ENCODE data around the gene HYOU1.
"Not testable (repeated sequence)": the region's sequence is repeated elsewhere in the genome, so short reads cannot be mapped to it uniquely, and the experiment has no call there.

Gene HYOU1

DNA sequence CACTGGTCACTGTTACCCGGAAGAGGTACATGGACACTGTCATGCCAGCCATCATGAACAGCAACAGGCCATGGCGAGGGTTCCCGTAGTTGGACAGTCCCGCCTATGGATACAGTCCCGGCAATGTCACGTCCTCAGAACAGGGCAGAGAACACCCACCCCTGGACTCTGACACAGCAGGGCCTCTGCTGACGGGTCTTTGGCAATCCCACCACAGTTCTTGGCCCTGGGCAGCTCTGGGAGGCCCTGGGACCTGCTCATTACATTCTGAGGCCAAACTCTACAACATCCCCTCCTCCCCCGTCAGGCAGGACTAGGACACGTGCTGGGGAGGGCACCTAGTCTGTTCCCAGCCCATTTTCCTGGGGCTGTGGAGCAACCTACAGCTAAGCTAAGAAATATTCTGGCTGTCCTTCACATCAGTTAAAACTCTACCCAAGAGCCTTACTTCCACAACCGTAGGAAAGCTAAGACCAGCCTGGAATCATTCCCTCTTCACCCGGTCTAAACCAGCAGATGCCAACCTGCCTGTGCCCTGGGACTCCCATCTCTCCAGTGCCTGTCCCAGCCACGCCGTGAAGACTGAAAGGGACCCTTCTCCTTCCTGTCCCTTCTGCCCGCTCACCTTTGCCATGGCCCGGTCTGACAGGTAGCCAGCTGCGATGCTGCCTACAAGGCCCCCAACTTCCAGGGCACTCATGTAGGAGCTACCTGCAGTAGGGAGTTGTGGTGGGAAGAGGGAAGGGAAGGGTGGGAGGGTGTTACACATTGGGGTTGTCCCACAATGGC is 30.8 kb downstream of the HYOU1 start:
- peaks cover 4 to 19% of the 10 kb centered on the region in 2 donors for H3K4me1 ChIP-seq (ENCODE audit: control insufficient read depth in 1 of 2, insufficient read depth in 2 of 2, low read length in 2 of 2)
- peaks cover 25 to 51% of the 10 kb centered on the region in 2 donors for H3K36me3 ChIP-seq (ENCODE audit: control insufficient read depth in 1 of 2, insufficient read depth in 2 of 2, low read length in 2 of 2)
- no peaks in the 10 kb centered on the region for H3K27me3 ChIP-seq (ENCODE audit: low read depth, low read length)
- H3K4me3 ChIP-seq (ENCODE audit: low read depth in 1 of 2, low read length in 2 of 2) = peak overlapping the region in 1 of 2 donors; percentile 8
- H3K9me3 ChIP-seq (ENCODE audit: control insufficient read depth in 1 of 2, low read length in 2 of 2) = no peaks in the 10 kb centered on the region
- peak overlapping the region; percentile 26 for H3K27ac ChIP-seq (ENCODE audit: low read length)

DNA sequence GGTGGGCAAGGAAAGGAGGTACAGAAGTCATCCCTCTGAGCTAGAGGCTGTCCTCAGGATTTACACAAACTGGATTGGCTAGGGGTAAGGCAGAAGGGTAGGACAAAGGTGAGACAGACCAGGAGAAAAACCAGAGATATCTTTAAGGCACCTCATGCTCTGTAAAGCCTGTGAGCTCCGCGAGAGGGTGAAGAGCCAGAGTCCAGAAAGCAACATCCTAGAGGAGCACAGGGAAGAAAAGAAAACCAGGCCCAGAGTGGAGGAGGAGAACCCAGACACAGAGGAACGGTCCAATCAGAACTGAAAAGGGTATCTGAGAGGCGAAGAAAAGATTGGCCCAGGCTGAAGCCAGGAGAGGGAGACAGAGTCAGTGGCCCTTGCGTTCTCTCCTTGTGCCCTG is 31.5 kb downstream of the HYOU1 start:
- Histone ChIP-seq H3K36me3 (ENCODE audit: control insufficient read depth in 1 of 2, insufficient read depth in 2 of 2, low read length in 2 of 2) (peaks cover 27 to 56% of the 10 kb centered on the region in 2 donors), H3K27ac (ENCODE audit: low read length) (no peak overlapping the region), H3K4me3 (ENCODE audit: low read depth in 1 of 2, low read length in 2 of 2) (peak overlapping the region in 1 of 2 donors; percentile 8), H3K27me3 (ENCODE audit: low read depth, low read length) (no peaks in the 10 kb centered on the region), H3K9me3 (ENCODE audit: control insufficient read depth in 1 of 2, low read length in 2 of 2) (no peaks in the 10 kb centered on the region), H3K4me1 (ENCODE audit: control insufficient read depth in 1 of 2, insufficient read depth in 2 of 2, low read length in 2 of 2) (peaks cover 5 to 22% of the 10 kb centered on the region in 2 donors)

DNA sequence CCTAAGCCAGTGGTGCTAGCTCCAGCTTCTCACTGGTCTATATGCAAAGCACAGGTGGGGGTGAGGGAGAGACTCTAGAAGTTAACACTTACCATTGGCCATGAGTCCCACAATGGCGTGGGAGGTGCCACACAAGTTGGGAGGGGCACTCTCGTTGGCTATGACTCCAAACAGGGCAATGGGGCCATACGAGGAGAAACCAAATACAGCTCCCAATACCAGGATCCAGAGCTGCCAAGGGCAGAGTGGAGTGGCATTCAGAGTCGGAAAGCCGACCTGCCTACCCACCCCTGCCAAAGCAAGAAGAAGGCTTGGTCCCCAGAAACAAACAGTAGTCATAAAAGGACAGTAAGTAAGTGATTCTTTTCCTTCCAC is 31.9 kb downstream of the HYOU1 start:
- no peak overlapping the region for H3K4me3 ChIP-seq (ENCODE audit: low read depth in 1 of 2, low read length in 2 of 2)
- no peaks in the 10 kb centered on the region for H3K27me3 ChIP-seq (ENCODE audit: low read depth, low read length)
- H3K36me3 ChIP-seq (ENCODE audit: control insufficient read depth in 1 of 2, insufficient read depth in 2 of 2, low read length in 2 of 2) = peaks cover 29 to 56% of the 10 kb centered on the region in 2 donors
- H3K4me1 ChIP-seq (ENCODE audit: control insufficient read depth in 1 of 2, insufficient read depth in 2 of 2, low read length in 2 of 2) = peaks cover 6 to 26% of the 10 kb centered on the region in 2 donors
- peak overlapping the region; percentile 22 for H3K27ac ChIP-seq (ENCODE audit: low read length)
- H3K9me3 ChIP-seq (ENCODE audit: control insufficient read depth in 1 of 2, low read length in 2 of 2) = no peaks in the 10 kb centered on the region

DNA sequence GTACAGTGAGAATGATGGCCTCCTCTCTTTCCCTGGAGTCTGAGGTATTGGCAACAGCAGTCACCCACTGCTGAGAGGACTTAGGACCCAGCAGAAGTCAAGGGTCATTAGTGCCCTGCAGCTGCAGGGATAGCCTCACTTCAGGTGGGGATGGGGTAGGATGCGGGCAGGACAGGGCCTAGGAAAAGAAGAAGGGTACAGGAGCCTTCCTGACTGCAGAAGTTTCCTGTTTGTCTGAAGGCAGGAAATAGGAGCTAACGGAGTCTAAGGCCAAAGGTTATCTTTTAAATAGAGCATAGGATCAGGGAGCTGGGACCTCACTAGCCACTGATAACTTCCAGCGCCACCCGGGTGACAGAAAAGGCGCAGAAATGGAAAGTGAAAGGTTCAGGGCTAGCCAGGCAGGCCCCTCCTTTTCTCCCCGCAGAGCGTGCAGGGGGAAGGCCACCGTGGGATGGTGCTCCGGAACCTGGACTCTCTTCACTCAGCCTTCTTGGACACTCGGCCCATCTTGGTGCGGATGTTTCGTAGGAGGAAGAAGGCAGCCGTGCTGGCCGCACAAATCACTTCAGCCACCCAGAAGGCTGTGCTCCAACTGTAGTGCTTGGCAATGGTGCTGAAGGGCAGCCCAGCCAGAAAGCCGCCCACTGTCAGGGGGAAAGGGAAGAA is 32.4 kb downstream of the HYOU1 start:
- no peaks in the 10 kb centered on the region for H3K27me3 ChIP-seq (ENCODE audit: low read depth, low read length)
- peaks cover 11 to 26% of the 10 kb centered on the region in 2 donors for H3K4me1 ChIP-seq (ENCODE audit: control insufficient read depth in 1 of 2, insufficient read depth in 2 of 2, low read length in 2 of 2)
- H3K36me3 ChIP-seq (ENCODE audit: control insufficient read depth in 1 of 2, insufficient read depth in 2 of 2, low read length in 2 of 2) = peaks cover 32 to 56% of the 10 kb centered on the region in 2 donors
- H3K9me3 ChIP-seq (ENCODE audit: control insufficient read depth in 1 of 2, low read length in 2 of 2) = no peaks in the 10 kb centered on the region
- peak overlapping the region; percentile 25 for H3K27ac ChIP-seq (ENCODE audit: low read length)
- no peak overlapping the region for H3K4me3 ChIP-seq (ENCODE audit: low read depth in 1 of 2, low read length in 2 of 2)

DNA sequence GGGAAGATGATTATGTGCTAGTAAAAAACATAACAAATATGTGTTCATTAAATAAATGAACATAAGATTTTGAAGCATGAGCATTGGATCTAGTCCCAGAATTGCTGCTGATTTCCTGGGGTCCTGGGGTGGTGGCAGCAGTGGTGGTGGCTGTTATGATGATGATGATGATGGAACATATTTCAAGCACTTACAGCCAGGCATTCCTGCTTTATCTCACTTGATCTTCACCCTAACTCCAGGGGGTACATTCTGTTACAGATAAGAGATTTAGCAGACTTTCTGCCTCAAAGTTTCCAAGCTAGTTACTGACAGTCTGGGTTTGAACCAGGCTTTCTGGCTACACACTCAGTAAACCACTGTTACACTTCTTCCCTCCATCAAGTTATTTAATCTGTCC is 33.3 kb downstream of the HYOU1 start:
- H3K27ac ChIP-seq (ENCODE audit: low read length) = no peak overlapping the region
- peaks cover 32 to 56% of the 10 kb centered on the region in 2 donors for H3K36me3 ChIP-seq (ENCODE audit: control insufficient read depth in 1 of 2, insufficient read depth in 2 of 2, low read length in 2 of 2)
- peaks cover 11 to 20% of the 10 kb centered on the region in 2 donors for H3K4me1 ChIP-seq (ENCODE audit: control insufficient read depth in 1 of 2, insufficient read depth in 2 of 2, low read length in 2 of 2)
- H3K27me3 ChIP-seq (ENCODE audit: low read depth, low read length) = no peaks in the 10 kb centered on the region
- H3K4me3 ChIP-seq (ENCODE audit: low read depth in 1 of 2, low read length in 2 of 2) = no peak overlapping the region
- H3K9me3 ChIP-seq (ENCODE audit: control insufficient read depth in 1 of 2, low read length in 2 of 2) = no peaks in the 10 kb centered on the region

DNA sequence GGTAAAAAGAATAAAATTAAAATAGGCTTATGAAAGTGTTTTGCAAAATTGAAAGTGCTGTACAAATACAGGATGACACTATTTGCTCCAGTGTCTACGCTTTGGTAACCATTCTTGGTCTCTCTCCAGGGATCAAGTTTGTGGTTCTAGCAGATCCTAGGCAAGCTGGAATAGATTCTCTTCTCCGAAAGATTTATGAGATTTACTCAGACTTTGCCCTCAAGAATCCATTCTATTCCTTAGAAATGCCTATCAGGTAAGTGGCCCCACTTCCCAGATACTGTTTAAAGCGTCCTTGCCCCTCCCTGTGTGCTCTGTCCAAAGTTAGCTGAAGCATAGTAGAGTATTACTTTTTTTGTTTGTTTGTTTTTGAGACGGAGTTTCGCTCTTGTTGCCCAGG is 35.4 kb downstream of the HYOU1 start:
- peaks cover 34 to 48% of the 10 kb centered on the region in 2 donors for H3K36me3 ChIP-seq (ENCODE audit: control insufficient read depth in 1 of 2, insufficient read depth in 2 of 2, low read length in 2 of 2)
- no peaks in the 10 kb centered on the region for H3K27me3 ChIP-seq (ENCODE audit: low read depth, low read length)
- no peaks in the 10 kb centered on the region for H3K9me3 ChIP-seq (ENCODE audit: control insufficient read depth in 1 of 2, low read length in 2 of 2)
- H3K4me3 ChIP-seq (ENCODE audit: low read depth in 1 of 2, low read length in 2 of 2) = no peak overlapping the region
- peaks cover 11 to 29% of the 10 kb centered on the region in 2 donors for H3K4me1 ChIP-seq (ENCODE audit: control insufficient read depth in 1 of 2, insufficient read depth in 2 of 2, low read length in 2 of 2)
- H3K27ac ChIP-seq (ENCODE audit: low read length) = no peak overlapping the region

DNA sequence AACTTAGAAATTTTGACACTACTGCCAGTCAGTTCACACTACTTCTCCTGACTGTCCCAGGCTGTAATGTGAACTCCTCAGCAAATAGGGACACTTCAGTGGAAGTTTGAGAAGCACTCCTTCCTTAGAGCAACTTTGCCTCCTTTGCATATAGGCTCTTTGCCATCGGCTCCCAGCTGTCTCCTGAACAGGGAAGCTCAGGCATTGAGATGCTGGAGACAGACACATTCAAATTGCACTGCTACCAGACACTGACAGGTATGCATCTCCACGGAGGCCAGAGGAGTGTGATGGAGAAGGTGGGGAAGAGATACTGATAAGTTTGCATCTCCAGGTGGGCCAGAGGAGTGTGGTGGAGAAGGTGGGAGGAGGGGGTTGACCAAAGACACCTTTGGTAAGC is 37.0 kb downstream of the HYOU1 start:
- H3K4me3 ChIP-seq (ENCODE audit: low read depth in 1 of 2, low read length in 2 of 2) = peak overlapping the region; percentile 88 to 99
- H3K36me3 ChIP-seq (ENCODE audit: control insufficient read depth in 1 of 2, insufficient read depth in 2 of 2, low read length in 2 of 2) = peaks cover 42 to 46% of the 10 kb centered on the region in 2 donors
- peaks cover 11 to 40% of the 10 kb centered on the region in 2 donors for H3K4me1 ChIP-seq (ENCODE audit: control insufficient read depth in 1 of 2, insufficient read depth in 2 of 2, low read length in 2 of 2)

DNA sequence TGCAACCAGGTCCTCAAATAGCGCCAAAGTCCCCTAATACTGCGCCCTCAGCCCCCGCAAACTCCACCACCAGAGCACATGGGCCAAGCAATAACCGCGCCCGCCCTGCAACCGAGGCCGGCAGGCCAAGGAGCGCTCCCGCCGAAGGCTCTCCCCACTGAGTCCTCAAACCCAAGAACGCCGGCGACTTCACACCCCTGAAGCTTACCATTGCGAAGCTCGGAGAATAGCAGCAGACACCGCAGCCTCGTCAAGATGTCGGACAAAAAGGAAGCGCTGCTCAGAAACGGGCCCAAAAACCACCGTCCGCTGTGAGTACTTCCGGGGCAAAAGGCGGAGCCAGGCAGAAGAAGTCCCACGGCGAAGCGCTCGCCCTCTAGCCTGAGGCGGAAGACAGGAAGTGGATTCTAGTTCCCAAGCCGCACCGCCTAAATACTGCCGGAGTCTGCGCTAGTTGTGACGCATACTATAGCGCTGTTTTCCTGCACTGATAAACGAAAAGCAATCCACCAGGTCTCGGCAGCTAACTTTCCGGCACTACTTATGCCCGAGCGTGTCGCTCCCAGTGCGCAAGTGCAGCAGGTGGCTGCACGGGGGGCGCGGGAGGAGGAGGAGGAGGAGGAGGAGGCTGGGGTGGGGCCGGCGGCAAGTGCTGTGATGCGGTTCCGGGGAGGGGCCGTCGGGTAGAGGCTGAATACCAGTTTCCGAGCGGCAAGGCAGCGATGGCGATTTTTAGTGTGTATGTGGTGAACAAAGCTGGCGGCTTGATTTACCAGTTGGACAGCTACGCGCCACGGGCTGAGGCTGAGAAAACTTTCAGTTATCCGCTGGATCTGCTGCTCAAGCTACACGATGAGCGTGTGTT is 38.7 kb downstream of the HYOU1 start, which contains the start of the genes RPS25 and TRAPPC4:
Gene RPS25, minus strand, starts transcription at position 270 of the 865 bp plus-strand sequence. Its CDS starts 59 bp downstream, at position 211.
Gene TRAPPC4, plus strand, starts transcription at position 693 of the 865 bp plus-strand sequence. Its CDS starts 30 bp downstream, at position 723.
- Histone ChIP-seq H3K27ac (ENCODE audit: low read length) (peak within 1 kb of the TSS; percentile 89), H3K36me3 (ENCODE audit: control insufficient read depth in 1 of 2, insufficient read depth in 2 of 2, low read length in 2 of 2) (peaks cover 42 to 47% of the 10 kb centered on the region in 2 donors), H3K9me3 (ENCODE audit: control insufficient read depth in 1 of 2, low read length in 2 of 2) (no peaks in the 10 kb centered on the region), H3K4me3 (ENCODE audit: low read depth in 1 of 2, low read length in 2 of 2) (peak within 1 kb of the TSS; percentile 88 to 99), H3K27me3 (ENCODE audit: low read depth, low read length) (no peaks in the 10 kb centered on the region), H3K4me1 (ENCODE audit: control insufficient read depth in 1 of 2, insufficient read depth in 2 of 2, low read length in 2 of 2) (peaks cover 11 to 36% of the 10 kb centered on the region in 2 donors)

More for the DNA sequence above, 37.0 kb downstream of the HYOU1 start:
- peak overlapping the region; percentile 7 for H3K27ac ChIP-seq (ENCODE audit: low read length)
- no peaks in the 10 kb centered on the region for H3K27me3 ChIP-seq (ENCODE audit: low read depth, low read length)
- no peaks in the 10 kb centered on the region for H3K9me3 ChIP-seq (ENCODE audit: control insufficient read depth in 1 of 2, low read length in 2 of 2)

DNA sequence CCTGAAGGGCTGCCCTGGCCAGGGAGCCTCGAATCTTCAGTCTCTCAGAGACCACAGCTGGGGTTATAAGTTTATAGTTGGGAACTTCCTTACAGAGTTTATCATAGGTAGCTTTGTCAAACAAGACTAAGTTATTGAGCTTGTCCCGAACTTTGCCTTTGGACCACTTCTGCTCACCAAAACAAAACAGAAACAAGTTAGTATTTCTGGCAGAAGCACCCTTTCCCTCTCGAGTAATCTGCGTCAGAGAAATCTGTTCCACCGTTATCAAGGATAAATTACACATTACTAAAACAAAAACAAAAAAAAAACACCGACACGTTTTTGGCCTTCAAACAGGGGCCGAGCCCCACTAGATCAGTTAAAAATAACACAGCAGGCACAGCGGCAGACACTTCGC is 39.6 kb downstream of the HYOU1 start:
- not testable (repeated sequence) for H3K9me3 ChIP-seq (ENCODE audit: control insufficient read depth in 1 of 2, low read length in 2 of 2); H3K27me3 ChIP-seq (ENCODE audit: low read depth, low read length)
- H3K4me1 ChIP-seq (ENCODE audit: control insufficient read depth in 1 of 2, insufficient read depth in 2 of 2, low read length in 2 of 2) = peaks cover 11 to 36% of the 10 kb centered on the region in 2 donors
- peak overlapping the region; percentile 88 to 99 for H3K4me3 ChIP-seq (ENCODE audit: low read depth in 1 of 2, low read length in 2 of 2)
- H3K36me3 ChIP-seq (ENCODE audit: control insufficient read depth in 1 of 2, insufficient read depth in 2 of 2, low read length in 2 of 2) = peaks cover 47% of the 10 kb centered on the region in 2 donors
- H3K27ac ChIP-seq (ENCODE audit: low read length) = peak overlapping the region; percentile 89

DNA sequence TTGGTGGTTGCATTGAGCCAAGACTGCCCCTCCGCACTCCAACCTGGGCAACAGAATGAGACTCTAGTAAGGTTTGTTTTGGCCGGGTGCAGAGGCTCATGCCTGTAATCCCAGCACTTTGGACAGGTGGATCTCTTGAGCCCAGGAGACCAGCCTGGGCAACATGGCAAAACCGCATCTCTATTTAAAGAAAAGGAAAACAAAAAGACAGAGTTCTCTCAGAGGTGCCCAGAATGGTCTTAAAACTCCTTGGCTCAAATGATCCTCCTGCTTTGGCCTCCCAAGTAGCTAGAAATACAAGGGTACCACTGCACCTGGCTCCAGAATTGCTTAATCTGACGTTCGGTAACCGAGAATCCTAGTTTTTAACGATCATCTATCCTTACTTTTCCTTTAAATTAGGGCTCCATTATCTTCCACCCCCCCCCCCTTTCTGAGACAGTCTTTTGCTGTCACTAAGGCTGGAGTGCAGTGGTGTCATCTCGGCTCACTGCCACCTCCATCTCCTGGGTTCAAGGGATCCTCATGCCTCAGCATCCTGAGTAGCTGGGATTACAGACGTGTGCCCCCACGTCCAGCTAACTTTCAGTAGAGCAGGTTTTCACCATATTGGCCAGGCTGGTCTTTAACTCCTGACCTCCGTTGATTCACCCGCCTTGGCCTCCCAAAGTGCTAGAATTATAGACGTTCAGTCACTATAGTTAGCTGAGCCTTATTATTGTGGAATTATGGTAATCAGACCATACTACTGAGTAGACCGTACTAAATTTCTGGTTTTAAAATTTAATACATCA is 40.6 kb downstream of the HYOU1 start:
- peak overlapping the region; percentile 89 for H3K27ac ChIP-seq (ENCODE audit: low read length)
- peak overlapping the region; percentile 88 to 99 for H3K4me3 ChIP-seq (ENCODE audit: low read depth in 1 of 2, low read length in 2 of 2)
- H3K4me1 ChIP-seq (ENCODE audit: control insufficient read depth in 1 of 2, insufficient read depth in 2 of 2, low read length in 2 of 2) = peaks cover 10 to 36% of the 10 kb centered on the region in 2 donors
- peaks cover 51 to 52% of the 10 kb centered on the region in 2 donors for H3K36me3 ChIP-seq (ENCODE audit: control insufficient read depth in 1 of 2, insufficient read depth in 2 of 2, low read length in 2 of 2)
- H3K27me3 ChIP-seq (ENCODE audit: low read depth, low read length) = no peaks in the 10 kb centered on the region
- no peaks in the 10 kb centered on the region for H3K9me3 ChIP-seq (ENCODE audit: control insufficient read depth in 1 of 2, low read length in 2 of 2)

All from muscle layer of duodenum (tissue), 2 donors.